Renal cortical epithelial cell (primary cell): ENCODE results near the gene FAM161B. TPM values are rescaled to one million over a fixed set of nuclear protein-coding genes. Genes with fewer than 3 reads are reported as not detected.
A peak's percentile ranks its signal among the peaks of the same experiment; 100 is the strongest.
"Not testable (repeated sequence)": the region's sequence is repeated elsewhere in the genome, so short reads cannot be mapped to it uniquely, and the experiment has no call there.

ENCODE experiments used
- DNase-seq: peaks from one replicate; pipeline ENCODE4 v3.0.0-alpha.2; 2011; ENCODE audit warnings: low read depth
- total RNA-seq: library from RNA; depleted of rRNA; stranded (reverse); fragments of >200 nt; gene quantifications from 2 replicates; pipeline ENCODE4 v1.2.3, GENCODE V29; 2014

The FAM161B gene
- total RNA-seq, 1 donor from 2014 or later, result 7.5 TPM

- peak; percentile 86 for DNase-seq
These were observed 6.8 kb downstream of the FAM161B start for GRCh38 chr14:73943083-73943482.

GRCh38 chr14:73942180-73942579, 7.7 kb downstream of the FAM161B start:
- DNase-seq, result no peak

GRCh38 chr14:73937012-73937411, 12.9 kb downstream of the FAM161B start:
- no peak for DNase-seq

- DNase-seq, result no peak
These were observed 13.3 kb downstream of the FAM161B start for GRCh38 chr14:73936548-73936947.

- peak; percentile 15 for DNase-seq
These were observed 14.2 kb downstream of the FAM161B start for GRCh38 chr14:73935666-73936065.

- DNase-seq, result no peak
These were observed 25.6 kb downstream of the FAM161B start for GRCh38 chr14:73924337-73924736.

- not testable (repeated sequence) for DNase-seq
These were observed 30.4 kb downstream of the FAM161B start for GRCh38 chr14:73919457-73919856.

GRCh38 chr14:73916324-73916723, 33.6 kb downstream of the FAM161B start:
- no peak for DNase-seq

GRCh38 chr14:73913256-73913655, 36.6 kb downstream of the FAM161B start:
- DNase-seq, result no peak

GRCh38 chr14:73909681-73910080, 40.2 kb downstream of the FAM161B start:
- DNase-seq, result no peak

GRCh38 chr14:73903028-73903427, 46.9 kb downstream of the FAM161B start:
- no peak for DNase-seq

- no peak for DNase-seq
These were observed 53.4 kb downstream of the FAM161B start for GRCh38 chr14:73896521-73896920.

GRCh38 chr14:73895939-73896338, 54.0 kb downstream of the FAM161B start:
- DNase-seq, result no peak

- DNase-seq, result not testable (repeated sequence)
These were observed 55.7 kb downstream of the FAM161B start for GRCh38 chr14:73894180-73894687.

- DNase-seq, result no peak
These were observed 60.5 kb downstream of the FAM161B start for GRCh38 chr14:73889376-73889775.

- DNase-seq, result no peak
These were observed 60.9 kb downstream of the FAM161B start for GRCh38 chr14:73888971-73889370.

GRCh38 chr14:73888460-73888725, 61.5 kb downstream of the FAM161B start:
- DNase-seq, result no peak

- no peak for DNase-seq
These were observed 62.0 kb downstream of the FAM161B start for GRCh38 chr14:73887694-73888459.

GRCh38 chr14:73887318-73887616, 62.6 kb downstream of the FAM161B start:
- no peak for DNase-seq

GRCh38 chr14:73886449-73887317, 63.2 kb downstream of the FAM161B start, which contains the start of gene ZNF410:
Gene ZNF410 (plus strand): TSS chr14:73886859. CDS start chr14:73892176, 5,317 bp downstream.
- DNase-seq, result peak; percentile 91

- DNase-seq, result no peak
These were observed 65.3 kb downstream of the FAM161B start for GRCh38 chr14:73884438-73885190.
